NCI-H2171 (cell line): ENCODE measurements around the gene PTH2.

Source experiments
- DNase-seq: peaks from one replicate; lab custom pipeline; 2025; lab: John Stamatoyannopoulos, UW

The PTH2 gene

DNA sequence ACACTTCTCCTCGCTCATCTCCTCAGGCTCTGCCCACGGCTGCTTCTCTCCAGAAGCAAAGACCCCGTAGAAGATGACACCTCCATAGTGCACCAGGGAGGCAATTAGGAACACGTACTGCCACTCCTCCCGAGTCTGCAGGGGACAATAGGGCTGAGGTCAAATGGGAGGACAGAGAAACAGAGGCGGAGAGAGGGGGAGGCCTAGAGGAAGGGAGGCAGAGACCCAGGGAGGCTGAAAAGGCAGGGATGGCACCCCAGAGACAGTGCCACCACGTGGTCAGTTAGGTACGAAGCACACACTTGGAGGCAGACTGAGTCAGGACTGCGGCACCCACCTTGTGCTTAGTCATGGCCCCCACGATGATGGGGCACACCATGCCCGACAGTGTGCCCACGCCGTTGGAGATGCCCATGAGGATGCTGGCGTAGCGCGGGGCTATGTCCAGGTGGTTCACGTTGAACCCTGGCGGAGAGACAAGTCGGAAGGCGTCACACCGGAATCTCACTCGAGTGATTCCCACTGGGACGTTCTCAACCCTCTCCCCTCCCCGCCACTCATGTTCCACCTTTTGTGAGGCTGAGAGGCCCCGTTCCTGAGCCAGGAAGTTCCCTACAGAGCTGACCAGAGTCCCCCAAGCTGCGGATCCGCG, 7.6 kb upstream of the PTH2 start:
- DNase-seq: no peak

DNA sequence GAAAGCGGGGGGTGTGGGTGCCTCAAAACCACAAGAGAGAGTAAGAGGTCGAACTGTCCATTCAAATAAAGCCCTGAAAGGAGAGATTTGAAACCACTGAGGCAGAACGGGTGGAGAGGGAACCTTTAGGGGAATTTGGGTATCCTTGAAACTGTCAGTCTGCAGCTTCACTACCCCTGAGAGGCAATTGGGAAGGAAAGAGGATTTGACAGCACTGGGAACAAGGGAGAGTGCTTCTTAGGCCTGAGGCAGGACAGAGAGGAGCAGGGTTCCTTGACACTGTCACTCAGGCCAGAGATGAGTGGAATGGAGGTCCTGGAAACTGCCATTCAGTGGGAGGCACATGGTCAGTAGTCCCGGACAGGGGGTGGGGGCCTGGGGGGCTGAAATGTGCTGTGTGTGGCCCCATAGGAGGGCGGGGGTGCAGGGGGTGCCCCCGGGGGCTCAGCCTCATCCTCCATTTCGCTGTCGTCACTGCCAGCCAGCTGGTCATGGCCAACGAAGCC, 7.0 kb upstream of the PTH2 start:
- no peak for DNase-seq

DNA sequence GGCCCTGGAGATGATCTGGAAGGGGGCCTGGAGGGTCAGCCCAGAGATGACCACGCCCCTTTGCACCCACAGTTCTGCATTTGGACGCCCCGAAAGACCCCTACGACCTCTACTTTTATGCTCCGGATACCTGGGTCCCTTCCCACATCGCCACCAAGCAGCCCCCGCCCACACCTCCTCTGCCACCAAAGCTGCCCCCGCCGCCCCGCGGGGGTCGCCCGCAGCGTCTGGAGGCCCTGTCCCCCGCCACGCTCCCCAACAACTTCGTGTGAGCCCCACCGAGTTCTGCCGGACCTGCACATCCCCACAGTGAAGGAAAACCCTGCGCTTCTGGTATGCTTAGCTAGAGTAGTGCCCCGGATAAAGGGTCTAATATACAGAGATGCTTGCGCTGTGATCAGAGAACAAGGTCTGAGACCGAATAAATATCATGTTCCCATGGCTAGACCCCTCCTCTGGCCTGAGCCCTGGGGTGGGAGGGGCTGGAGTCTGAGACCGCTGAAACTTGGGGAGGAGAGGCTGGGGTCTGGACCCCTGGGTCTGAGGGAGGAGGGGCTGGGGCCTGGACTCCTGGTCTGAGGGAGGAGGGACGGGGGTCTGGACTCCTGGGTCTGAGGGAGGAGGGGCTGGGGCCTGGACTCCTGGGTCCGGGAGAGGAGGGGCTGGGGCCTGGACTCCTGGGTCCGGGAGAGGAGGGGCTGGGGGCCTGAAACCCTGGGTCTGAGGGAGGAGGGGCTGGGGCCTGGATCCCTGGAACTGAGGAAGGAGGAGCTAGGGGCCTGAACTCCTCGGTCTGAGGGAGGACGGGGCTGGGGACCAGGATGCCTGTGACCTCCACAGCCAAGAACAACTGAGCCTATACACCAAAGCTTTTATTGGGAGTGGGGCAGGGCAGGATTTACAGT, 5.6 kb upstream of the PTH2 start:
- DNase-seq: no peak

DNA sequence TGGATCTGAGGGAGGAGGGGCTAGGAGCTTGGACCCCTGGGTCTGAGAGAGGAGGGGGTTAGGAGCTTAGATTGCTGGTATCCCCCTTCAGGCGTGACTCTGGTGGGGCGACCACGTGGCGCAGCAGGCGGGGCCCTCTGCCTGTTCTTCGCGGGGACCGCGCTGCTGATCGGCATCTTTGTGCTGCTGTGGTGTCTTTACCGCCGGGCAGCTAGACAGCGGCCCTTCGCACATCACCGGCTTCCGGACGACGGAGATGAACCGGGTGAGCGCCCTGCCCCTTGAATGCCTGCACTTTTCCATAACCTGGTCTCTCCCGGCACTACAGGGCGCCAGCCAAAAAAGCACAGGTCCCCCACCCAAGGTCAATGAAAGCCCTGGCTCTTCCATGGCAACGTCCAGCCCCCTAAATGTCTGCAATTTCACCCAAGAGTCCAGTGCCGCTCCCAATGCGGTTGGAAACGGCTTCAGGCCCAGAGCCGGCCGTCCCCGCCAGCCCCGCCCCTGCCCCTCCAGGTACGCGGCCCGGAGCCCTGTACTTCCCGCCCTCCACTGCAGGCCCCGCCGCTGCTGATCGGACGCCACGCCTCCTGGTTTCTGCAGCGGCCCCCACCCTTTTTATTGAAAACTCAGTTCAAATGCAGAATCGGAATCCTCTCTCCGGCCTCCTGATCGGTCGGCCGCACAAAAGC, 4.8 kb upstream of the PTH2 start:
- peak; percentile 60 for DNase-seq

DNA sequence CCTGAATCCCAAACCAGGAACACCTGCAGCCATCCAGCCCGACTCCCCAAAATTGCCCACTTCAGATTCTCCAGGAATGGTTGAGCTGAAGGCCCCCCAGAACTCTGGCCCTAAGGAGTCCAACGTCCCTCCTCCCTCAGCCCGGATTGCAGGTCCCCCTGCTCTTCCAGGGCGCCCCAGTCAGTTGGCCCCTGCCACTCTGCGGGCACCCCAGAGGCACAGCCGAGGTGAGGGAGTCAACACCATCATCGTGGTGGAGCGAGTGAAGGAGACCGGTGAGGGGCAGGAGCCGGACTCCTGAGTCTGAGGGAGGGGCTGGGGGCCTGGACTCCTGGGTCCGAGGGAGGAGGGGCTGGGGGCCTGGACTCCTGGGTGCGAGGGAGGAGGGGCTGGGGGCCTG, 4.1 kb upstream of the PTH2 start:
- DNase-seq: no peak

DNA sequence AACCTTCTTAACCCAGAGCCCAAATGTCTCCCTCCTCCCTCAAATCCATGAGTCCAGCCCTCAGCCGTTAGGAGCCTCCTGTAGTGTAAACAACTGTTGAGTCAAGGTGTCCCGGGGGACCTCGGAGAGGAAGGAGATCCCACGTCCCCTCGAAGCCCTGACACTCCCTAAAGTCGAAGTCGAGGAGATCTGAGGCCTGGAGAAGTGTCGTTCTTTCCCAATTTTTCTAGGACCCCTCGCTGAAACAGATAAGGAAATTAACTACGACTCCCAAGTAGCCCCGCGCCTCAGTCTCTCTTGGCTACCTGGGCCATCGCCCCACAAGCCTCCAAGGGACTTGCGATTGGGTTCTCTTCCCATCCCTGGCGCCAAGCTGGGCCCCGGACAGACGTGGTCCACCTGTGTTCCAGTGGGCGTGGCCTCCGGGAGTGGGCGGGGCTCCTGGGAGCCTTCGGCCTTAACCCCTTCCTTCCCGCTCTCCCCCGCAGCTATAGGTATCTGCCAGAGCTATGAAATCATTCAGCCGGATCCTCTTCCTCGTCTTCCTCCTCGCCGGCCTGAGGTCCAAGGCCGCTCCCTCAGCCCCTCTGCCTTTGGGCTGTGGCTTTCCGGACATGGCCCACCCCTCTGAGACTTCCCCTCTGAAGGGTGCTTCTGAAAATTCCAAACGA, 2.8 kb upstream of the PTH2 start:
- DNase-seq: peak; percentile 78

DNA sequence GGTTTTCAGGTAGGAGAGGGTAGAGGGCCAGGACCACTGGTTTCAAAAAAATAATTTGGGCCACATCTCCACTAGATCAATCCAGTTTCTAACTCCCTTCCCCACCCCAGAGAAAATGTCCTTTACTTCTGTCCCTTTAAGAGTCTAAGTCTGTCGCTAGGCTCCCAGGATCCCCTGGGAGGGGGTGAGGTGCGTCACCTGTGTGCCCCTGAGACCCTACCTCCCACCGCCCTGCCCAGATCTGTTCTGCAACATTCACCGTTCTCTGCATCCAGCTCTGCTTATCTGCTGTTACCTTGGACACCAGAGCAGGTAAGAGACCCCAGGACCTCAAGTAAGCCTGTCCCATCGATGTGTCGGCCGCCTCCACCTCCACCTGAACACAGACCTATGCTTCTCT, 1.9 kb upstream of the PTH2 start, which contains the start of gene GFY:
Gene GFY, plus strand, starts transcription at position 211 of the 400 bp plus-strand sequence. CDS start 1,043 bp downstream, outside the sequence.
- no peak for DNase-seq

DNA sequence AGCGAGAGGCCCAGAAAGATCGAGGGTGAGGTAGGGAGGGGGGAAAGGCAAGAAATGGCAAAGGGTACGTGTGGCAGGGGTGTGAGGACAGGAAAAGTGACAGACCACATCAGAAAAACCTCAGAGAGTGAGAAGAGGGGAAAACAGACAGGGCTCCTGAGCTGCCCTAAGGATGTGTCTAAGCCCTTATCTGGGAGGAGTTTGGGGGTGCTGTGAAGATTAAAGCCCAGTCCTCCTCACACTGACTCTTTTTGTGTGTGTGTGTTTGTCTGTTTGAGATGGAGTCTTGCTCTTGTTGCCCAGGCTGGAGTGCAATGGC, 703 bp upstream of the PTH2 start:
- DNase-seq: no peak

DNA sequence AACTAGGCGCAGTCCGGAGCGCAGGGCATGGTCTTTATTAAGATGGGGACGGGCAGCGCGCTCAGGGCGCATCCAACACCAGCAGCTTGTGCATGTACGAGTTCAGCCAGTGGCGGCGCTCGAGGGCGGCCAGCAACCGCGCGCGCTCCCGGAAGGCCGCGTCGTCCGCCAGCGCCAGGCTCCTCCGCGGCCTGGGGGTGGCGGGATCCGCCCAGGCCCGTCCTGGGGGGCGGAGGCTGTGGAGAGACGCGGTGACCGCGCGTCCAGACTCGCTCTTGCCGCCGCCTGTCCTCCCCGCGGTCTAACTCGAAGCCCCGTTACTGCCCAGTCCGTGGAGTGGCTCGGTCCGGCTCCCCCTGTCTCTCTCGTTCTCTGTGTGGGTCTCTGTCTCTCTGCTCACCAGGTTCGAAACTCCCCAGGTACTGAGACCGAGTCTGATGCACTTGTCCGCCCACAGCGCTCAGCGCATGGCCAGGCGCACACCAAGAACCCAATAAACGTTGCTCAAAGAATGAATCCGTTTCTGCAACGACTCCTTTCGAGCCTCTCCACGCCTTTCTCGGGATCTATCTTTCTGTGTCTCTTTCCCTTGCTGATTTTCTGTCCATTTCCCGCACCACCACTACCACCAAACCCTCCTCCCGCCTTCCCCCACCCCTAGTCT, 702 bp downstream of the PTH2 start:
- no peak for DNase-seq

DNA sequence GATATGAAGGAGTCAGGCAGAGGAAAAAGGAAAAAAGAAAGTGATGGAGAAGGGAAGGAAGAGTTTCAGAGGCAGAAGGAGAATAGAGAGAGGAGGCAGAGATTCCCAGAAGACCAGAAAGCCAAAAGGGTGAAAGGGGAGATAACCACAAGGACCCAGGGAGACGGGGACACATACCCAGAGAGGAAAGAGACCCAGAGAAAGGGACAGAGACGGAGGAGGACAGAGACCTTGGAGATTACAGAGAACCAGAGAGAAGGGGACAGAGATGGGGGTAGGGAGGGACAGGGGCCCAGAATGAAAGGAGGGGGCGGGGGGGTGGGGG, 1.4 kb downstream of the PTH2 start:
- DNase-seq: no peak

DNA sequence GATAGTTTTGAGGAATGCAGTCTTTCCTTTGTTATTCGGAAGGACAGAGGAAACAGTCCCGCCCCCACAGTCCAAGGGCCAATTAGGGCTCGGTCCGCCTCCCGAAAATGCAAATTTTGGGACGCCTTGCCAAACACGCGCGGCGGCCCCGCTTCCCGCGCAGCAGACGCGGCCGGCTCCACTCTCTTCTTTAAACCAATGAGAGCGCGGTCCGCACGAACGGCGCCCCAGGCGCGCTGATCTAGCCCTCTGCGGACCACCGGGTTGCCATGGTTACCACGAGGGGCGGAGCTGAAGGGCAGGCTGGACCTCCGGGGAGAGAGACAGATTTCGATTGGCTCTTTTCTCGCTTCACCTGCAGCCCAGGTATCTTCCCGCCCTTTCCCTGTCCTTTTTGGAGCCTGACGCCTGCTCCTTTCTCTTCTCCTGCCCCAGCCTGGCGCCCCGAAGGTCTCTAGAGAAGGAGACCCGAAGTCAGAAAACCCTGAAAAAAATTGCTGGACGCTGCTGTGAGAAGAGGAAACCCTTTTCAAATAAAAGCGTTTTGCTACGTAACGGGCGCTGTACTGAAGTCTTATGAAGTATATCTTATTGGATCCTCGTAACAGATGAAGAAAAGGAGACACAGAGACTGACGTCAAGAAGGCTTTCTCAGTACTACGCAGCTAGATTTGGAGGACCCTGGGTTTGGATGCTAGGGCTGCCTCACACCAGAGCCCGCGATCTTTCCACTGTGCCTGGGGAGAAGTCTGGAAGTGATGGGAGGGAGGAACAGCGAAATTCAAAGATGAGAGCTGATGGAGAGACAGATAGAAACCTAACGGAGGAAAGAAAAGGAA, 2.0 kb downstream of the PTH2 start:
- no peak for DNase-seq

DNA sequence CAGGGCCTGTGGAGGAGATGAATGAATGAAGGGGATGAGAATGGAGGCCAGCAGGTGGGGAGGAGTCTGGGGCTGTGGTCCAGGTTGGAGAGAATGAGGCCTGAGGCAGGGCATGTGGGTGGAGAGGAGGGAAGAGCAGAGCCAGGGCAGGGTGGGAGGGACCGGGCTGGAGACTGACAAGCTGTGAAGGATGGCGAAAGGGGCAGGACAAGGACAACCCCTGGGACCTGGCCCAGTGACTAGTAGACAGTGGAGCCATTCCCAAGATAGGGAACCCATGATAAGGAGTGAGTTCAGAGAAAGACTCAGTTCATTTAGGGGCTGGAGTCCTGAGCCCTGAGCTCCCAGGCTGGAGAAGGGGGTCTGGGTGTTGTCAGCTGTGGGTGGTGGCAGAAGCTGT, 3.0 kb downstream of the PTH2 start:
- DNase-seq: no peak

DNA sequence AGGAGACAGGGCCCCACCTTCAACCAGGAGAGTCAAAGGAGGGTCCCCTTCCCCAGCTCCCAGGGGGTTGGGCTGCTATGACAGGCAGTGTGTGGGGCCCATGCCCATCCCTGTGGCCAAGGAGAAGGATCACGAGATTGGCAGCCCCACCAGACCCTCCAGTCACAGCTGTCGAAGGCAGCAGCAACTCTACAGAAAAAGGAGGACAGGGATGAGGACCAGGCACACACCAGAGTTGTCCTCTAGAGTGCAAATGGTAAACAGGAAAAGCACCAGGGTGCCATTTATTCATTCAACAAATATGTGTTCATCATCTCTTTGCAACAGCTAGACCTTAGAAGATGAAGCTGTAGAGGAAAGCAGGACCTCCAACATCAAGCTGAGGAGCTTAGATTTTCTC, 4.1 kb downstream of the PTH2 start:
- no peak for DNase-seq

DNA sequence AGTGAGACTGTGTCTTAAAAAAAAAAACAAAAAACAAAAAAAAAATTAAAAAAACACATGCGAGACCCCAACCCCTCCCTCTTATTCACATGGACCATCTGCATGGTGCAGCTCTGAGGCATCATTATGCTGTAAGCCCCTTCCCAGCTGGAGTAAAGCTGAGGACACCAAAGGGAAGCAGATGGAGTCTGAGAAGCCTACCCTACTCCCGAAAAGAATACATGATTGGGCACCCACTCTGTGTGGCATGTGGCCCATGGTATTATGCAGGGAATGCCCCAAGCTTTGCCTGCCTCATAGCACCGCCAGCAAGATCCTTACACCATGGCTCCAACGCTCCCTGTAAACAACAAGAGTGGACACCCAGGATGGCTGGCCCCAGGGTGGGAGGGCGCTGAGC, 4.7 kb downstream of the PTH2 start:
- DNase-seq: no peak

DNA sequence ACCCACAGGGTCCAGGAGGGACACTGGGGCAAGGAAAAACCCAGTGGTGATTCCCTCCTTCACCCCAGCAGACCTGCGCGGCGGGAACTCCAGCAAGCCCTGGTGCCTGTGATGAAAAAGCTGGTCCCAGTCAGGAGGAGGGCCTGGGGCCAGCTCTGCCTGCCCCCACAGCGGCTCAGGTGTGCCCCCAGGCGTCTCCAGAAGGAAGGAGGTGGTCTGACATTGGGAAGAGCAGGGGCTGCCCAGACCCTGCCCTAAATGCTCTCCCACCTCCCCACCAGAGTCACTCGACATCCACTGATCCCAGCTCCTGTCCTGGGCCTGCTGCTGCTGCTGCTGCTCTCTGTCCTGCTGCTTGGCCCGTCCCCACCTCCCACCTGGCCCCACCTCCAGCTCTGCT, 6.2 kb downstream of the PTH2 start:
- no peak for DNase-seq

DNA sequence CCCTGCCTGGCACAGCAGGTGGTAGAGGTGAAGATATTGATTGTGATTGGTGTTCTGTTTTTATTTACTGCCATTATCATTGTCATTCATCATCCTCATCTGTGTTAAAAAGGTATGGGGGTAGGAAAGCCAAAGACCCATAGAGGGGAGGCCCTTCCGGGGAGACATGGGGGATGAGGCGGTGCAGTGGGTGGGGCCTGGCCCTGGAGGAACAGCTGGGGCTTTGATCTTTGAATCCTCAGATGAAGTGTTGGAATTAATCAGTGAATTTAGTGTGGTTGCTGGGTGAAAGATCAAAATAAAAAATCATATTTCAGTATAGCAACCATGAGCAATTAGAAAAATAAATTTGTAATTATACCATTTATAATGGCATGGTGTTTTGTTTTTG, 7.4 kb downstream of the PTH2 start:
- DNase-seq: no peak

DNA sequence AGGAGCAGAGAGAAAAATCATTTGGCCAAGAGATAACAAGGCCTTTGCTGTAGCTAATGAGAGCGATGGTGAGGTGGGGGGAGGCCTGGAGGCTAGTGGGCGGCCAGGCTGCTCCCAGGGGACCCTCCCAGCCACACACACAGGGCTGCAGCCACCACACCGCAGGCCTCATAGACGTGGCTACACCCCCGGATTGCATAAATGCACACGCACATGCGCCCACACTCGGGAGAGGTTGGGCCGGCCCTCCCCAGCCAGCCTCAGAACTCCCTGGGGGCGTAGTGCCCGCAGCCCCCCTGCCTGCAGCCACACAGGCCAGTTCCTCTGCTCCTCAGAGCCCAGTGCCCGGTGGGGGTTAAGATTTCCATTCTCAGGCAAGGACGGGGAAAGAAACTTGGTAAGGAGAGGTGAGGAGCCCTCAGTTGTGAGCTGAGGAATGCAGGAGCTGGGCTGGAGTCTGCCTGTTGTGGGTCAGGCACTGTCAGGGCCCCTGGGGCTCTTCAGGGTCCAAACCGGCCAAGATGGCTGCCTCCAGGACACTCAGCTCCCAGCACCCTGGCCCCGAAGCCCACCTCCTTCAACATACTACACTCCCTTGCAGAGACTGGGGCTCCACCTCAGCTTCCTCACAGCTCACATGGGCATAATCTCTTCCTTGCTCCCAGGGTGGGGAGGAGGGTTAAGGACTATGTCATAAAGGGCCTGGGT, 8.0 kb downstream of the PTH2 start:
- no peak for DNase-seq

DNA sequence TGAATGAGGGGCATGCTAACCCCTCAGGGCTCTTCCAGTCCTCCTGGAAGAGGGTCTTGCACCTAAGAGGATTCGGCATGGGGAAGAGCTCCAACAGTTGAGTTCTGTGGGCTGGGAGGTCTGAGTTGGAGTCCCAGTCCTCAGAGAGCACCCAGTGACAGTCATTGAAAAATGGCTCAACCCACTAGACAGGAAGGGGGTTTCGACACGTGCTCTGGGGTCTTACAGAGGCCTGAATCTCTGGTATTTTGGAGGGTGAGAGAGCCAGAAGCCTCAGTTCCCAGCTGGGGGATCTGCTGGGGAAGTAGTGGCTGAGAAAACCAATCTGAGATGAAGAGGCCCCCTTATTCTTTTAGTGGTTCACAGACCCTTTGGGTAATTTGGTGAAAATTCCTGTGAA, 9.0 kb downstream of the PTH2 start:
- DNase-seq: no peak

DNA sequence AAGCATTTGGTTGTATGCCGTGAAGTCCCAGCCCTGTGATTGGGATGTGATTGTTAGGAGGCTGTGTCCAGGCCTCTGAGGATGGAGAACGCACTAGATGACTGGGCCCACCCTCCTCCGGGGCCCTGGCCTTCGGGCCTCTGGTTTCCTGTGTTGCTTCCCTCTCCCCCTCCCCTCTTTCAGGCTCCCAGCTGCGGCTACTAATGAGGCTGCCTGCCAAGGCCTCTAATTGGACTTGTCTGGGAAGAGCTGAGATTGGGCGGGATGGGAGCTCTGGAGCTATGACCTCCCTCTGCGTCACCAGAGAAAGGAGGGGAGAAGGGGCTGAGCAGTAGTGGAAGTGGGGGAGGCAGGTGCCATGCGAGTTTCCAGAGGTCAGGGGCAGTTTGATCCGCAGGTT, 9.9 kb downstream of the PTH2 start:
- DNase-seq: no peak

DNA sequence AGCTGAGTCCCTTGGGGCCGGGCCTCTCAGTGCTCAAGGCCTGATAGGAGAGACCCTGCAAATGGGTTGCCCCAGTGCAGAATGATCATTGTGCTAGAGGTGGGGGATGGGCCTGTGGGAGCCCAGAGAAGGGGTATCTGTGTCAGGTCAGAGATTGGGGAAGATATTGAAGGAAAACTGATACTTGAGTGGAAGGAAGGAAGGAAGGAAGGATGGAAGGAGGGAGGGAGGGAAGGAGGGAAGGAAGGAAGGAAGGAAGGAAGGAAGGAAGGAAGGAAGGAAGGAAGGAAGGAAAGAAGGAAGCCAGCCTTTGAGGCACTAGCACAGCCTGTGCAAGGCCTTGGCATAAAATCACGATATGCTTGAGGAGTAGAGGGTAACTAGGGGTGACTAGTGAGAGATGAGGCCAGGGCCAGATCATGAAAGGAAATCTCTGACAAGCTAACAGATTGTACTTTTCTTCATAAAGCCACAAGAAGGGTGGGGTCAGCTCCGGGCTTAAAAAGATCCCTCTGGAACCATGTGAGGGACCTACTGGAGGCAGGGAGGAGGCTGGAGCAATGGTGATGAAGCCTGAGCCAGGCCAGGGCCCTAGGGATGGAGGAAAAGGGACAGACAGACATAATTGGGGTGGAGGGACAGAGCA, 11.4 kb downstream of the PTH2 start:
- DNase-seq: no peak
